H9 (cell line): ENCODE measurements around the gene ZC3HAV1. TPM values are rescaled to one million over a fixed set of nuclear protein-coding genes. Genes with fewer than 3 reads are reported as not detected.

Source experiments
- DNase-seq: peaks from one replicate; pipeline ENCODE4 v3.0.0-alpha.2; 2017
- H2AFZ ChIP-seq: one replicate; pipeline ENCODE4 v1.6.1; 2013; ENCODE audit warnings: mild to moderate bottlenecking, low read length, control low read depth, moderate library complexity
- H2AK5ac ChIP-seq: 2 replicates; pipeline ENCODE4 v1.6.1; 2013; ENCODE audit warnings: low read length, control low read depth, mixed read lengths; ENCODE audit not compliant: insufficient read length
- H2BK120ac ChIP-seq: one replicate; pipeline ENCODE4 v1.6.1; 2013; ENCODE audit warnings: low read depth, mild to moderate bottlenecking, low read length, control low read depth, inconsistent platforms; ENCODE audit not compliant: poor library complexity, severe bottlenecking
- H2BK12ac ChIP-seq: 2 replicates; pipeline ENCODE4 v1.6.1; 2013; ENCODE audit warnings: low read length, control low read depth, mixed read lengths, low read depth; ENCODE audit not compliant: insufficient read length
- H2BK15ac ChIP-seq: 2 replicates; pipeline ENCODE4 v1.6.1; 2013; ENCODE audit warnings: low read depth, low read length, control low read depth
- H2BK20ac ChIP-seq: one replicate; pipeline ENCODE4 v1.6.1; 2013; ENCODE audit warnings: low read depth, mild to moderate bottlenecking, low read length, control low read depth, inconsistent platforms; ENCODE audit not compliant: poor library complexity, severe bottlenecking
- H2BK5ac ChIP-seq: 2 replicates; pipeline ENCODE4 v1.6.1; 2013; ENCODE audit warnings: low read length, control low read depth, mixed read lengths; ENCODE audit not compliant: insufficient read length
- H3K14ac ChIP-seq: 2 replicates; pipeline ENCODE4 v1.6.1; 2013; ENCODE audit warnings: low read length, control low read depth; ENCODE audit not compliant: insufficient read depth
- H3K18ac ChIP-seq: 2 replicates; pipeline ENCODE4 v1.6.1; 2013; ENCODE audit warnings: low read depth, mild to moderate bottlenecking, mixed read lengths, low read length, control low read depth; ENCODE audit not compliant: insufficient read length
- H3K23ac ChIP-seq: 2 replicates; pipeline ENCODE4 v1.6.1; 2013; ENCODE audit warnings: low read length, control low read depth, mixed read lengths, low read depth; ENCODE audit not compliant: insufficient read length
- H3K23me2 ChIP-seq: 2 replicates; pipeline ENCODE4 v1.6.1; 2013; ENCODE audit warnings: low read depth, mild to moderate bottlenecking, mixed read lengths, low read length, control low read depth; ENCODE audit not compliant: insufficient read length, poor library complexity, severe bottlenecking
- H3K27ac ChIP-seq: 2 replicates; pipeline ENCODE4 v1.5.1; 2013; ENCODE audit warnings: low read length, control low read depth, mixed read lengths, low read depth; ENCODE audit not compliant: insufficient read length
- H3K27me3 ChIP-seq: 2 replicates; pipeline ENCODE4 v1.6.1; 2013; ENCODE audit warnings: low read length, control low read depth, inconsistent platforms; ENCODE audit not compliant: insufficient read depth
- H3K4ac ChIP-seq: 2 replicates; pipeline ENCODE4 v1.6.1; 2013; ENCODE audit warnings: low read depth, mild to moderate bottlenecking, control low read depth, inconsistent platforms, low read length, moderate library complexity
- H3K4me1 ChIP-seq: 2 replicates; pipeline ENCODE4 v1.6.1; 2013; ENCODE audit warnings: low read length, control low read depth, inconsistent platforms; ENCODE audit not compliant: insufficient read depth
- H3K4me2 ChIP-seq: 2 replicates; pipeline ENCODE4 v1.6.1; 2013; ENCODE audit warnings: low read length, control low read depth, mixed read lengths; ENCODE audit not compliant: insufficient read length, insufficient read depth
- H3K56ac ChIP-seq: 2 replicates; pipeline ENCODE4 v1.6.1; 2013; ENCODE audit warnings: low read depth, mild to moderate bottlenecking, mixed read lengths, low read length, control low read depth; ENCODE audit not compliant: insufficient read length
- H3K79me1 ChIP-seq: 2 replicates; pipeline ENCODE4 v1.6.1; 2013; ENCODE audit warnings: low read depth, mild to moderate bottlenecking, moderate library complexity, low read length, control low read depth, inconsistent platforms; ENCODE audit not compliant: insufficient read depth, poor library complexity, severe bottlenecking
- H3K79me2 ChIP-seq: 2 replicates; pipeline ENCODE4 v1.6.1; 2013; ENCODE audit warnings: low read length, control low read depth, inconsistent platforms; ENCODE audit not compliant: insufficient read depth
- H3K9ac ChIP-seq: 2 replicates; pipeline ENCODE4 v1.6.1; 2013; ENCODE audit warnings: low read length, control low read depth, mixed read lengths; ENCODE audit not compliant: insufficient read length; ENCODE audit errors: extremely low read depth
- H3K9me3 ChIP-seq: one replicate; pipeline ENCODE4 v1.6.1; 2013; ENCODE audit warnings: low read depth, low read length, inconsistent platforms; ENCODE audit not compliant: control insufficient read depth
- H3T11ph ChIP-seq: one replicate; pipeline ENCODE4 v1.6.1; 2013; ENCODE audit warnings: mild to moderate bottlenecking, low read length, control low read depth, inconsistent platforms
- H4K20me1 ChIP-seq: one replicate; pipeline ENCODE4 v1.6.1; 2013; ENCODE audit not compliant: control insufficient read depth, insufficient read length, insufficient read depth
- H4K5ac ChIP-seq: 2 replicates; pipeline ENCODE4 v1.6.1; 2013; ENCODE audit warnings: low read depth, mild to moderate bottlenecking, mixed read lengths, low read length, control low read depth; ENCODE audit not compliant: insufficient read length
- H4K8ac ChIP-seq: replicated peaks from 2 replicates; pipeline ENCODE4 v1.6.1; 2013; ENCODE audit warnings: low read length, control low read depth, mixed read lengths, low read depth; ENCODE audit not compliant: insufficient read length
- H4K91ac ChIP-seq: 2 replicates; pipeline ENCODE4 v1.6.1; 2013; ENCODE audit warnings: low read depth, mild to moderate bottlenecking, moderate library complexity, mixed read lengths, low read length, control low read depth; ENCODE audit not compliant: insufficient read length
- H3K27ac Mint-ChIP-seq, 3 experiments: 2 replicates in 2 of 3; 3 replicates in 1 of 3; pipeline ENCODE4 v1.8.0; 2020 to 2021; ENCODE audit warnings: mixed read lengths in 3 of 3, mild to moderate bottlenecking in 1 of 3, moderate library complexity in 1 of 3
- H3K27me3 Mint-ChIP-seq: 2 replicates; pipeline ENCODE4 v1.8.0; 2021; ENCODE audit warnings: low read depth, mild to moderate bottlenecking, moderate library complexity, mixed read lengths
- H3K36me3 Mint-ChIP-seq, 3 experiments: 2 replicates in 2 of 3; 3 replicates in 1 of 3; pipeline ENCODE4 v1.8.0; 2020 to 2021; ENCODE audit warnings: low read depth in 3 of 3, mixed read lengths in 3 of 3; ENCODE audit not compliant: insufficient read depth in 1 of 3
- H3K4me1 Mint-ChIP-seq, 2 experiments: 2 replicates each; pipeline ENCODE4 v1.8.0; 2020; ENCODE audit warnings: mixed read lengths in 2 of 2
- H3K4me3 Mint-ChIP-seq, 2 experiments: 2 replicates in 1 of 2; 3 replicates in 1 of 2; pipeline ENCODE4 v1.8.0; 2020 to 2021; ENCODE audit warnings: mild to moderate bottlenecking in 2 of 2, mixed read lengths in 2 of 2, moderate library complexity in 1 of 2
- H3K9me3 Mint-ChIP-seq, 2 experiments: 2 replicates in 1 of 2; 3 replicates in 1 of 2; pipeline ENCODE4 v1.8.0; 2020; ENCODE audit warnings: mild to moderate bottlenecking in 2 of 2, mixed read lengths in 2 of 2, moderate library complexity in 1 of 2
- CTCF ChIP-seq: fragments of 200-600 bp; sonication (generic); conservative IDR thresholded peaks from 3 replicates; pipeline ENCODE4 v1.8.0; 2021; ENCODE audit warnings: antibody characterized with exemption, mild to moderate bottlenecking
- WGBS: extraction: QIAGEN DNeasy Blood & Tissue Kit; methylation state at CpG from one replicate; pipeline ENCODE4 v1.1.7; 2013; ENCODE audit warnings: missing lambda C conversion rate, low lambda C conversion rate, mixed read lengths; ENCODE audit not compliant: insufficient read length; ENCODE audit errors: extremely low coverage; 5-methylcytosine and 5-hydroxymethylcytosine counted together
- total RNA-seq: library from RNA; stranded (reverse); gene quantifications from 2 replicates; pipeline ENCODE4 v1.2.1, GENCODE V29; 2021

Gene ZC3HAV1
- total RNA-seq, 1 experiment from 2014 or later: 32.8 TPM

GRCh38 chr7:139041378-139042085 lies 68.0 kb downstream of the ZC3HAV1 start:
- Histone ChIP-seq H2BK5ac (no peak overlapping the region), H3K4ac (no peak overlapping the region), H3K56ac (no peak overlapping the region), H3K4me1 (peaks cover under 1% of the 10 kb centered on the region; the same call in 1 of the 2 replicates), H4K5ac (no peak overlapping the region), H2AFZ (no peak overlapping the region), H2BK12ac (no peak overlapping the region), H3K23ac (no peak overlapping the region), H3K79me1 (no peaks in the 10 kb centered on the region), H3K4me2 (no peak overlapping the region), H3K9me3 (no peaks in the 10 kb centered on the region), H2BK15ac (no peak overlapping the region), H4K8ac (no peak overlapping the region), H2AK5ac (no peak overlapping the region), H2BK120ac (no peak overlapping the region), H3K14ac (no peak overlapping the region), H4K91ac (no peak overlapping the region), H3K79me2 (no peaks in the 10 kb centered on the region), H2BK20ac (no peak overlapping the region), H3K18ac (no peak overlapping the region), H3K27ac (no peak overlapping the region), H4K20me1 (no peaks in the 10 kb centered on the region), H3K27me3 (no peaks in the 10 kb centered on the region), H3T11ph (no peak overlapping the region), H3K23me2 (no peaks in the 10 kb centered on the region), H3K9ac (no peak overlapping the region)
- no peak overlapping the region for H3K27ac Mint-ChIP-seq
- H3K27me3 Mint-ChIP-seq: peaks cover 2% of the 10 kb centered on the region; the same call in 1 of the 2 replicates
- H3K4me1 Mint-ChIP-seq: peaks cover 12 to 16% of the 10 kb centered on the region in 2 experiments
- WGBS: no CpG with 5 or more reads among the region's 6 CpGs
- TF ChIP-seq CTCF: no peak
- H3K4me3 Mint-ChIP-seq: no peak overlapping the region
- peaks cover 0 to 8% (median 2%) of the 10 kb centered on the region in 3 experiments; a peak in 4 of 7 replicates for H3K36me3 Mint-ChIP-seq
- H3K9me3 Mint-ChIP-seq: no peaks in the 10 kb centered on the region; a peak in 1 of 5 replicates
- DNase-seq: no peak
